Activated CD4-positive, CD25-positive, alpha-beta regulatory T cell treated with anti-CD3 and anti-CD28 coated beads, Interleukin-2, amount 50 U/mL, for 16 hours (primary cell): ENCODE measurements around the gene MAPK8IP2.

Experiments
- DNase-seq: peaks from one replicate; pipeline ENCODE4 v3.0.0-alpha.2; 2020; ENCODE audit warnings: low read depth, low spot score

Gene MAPK8IP2

GRCh38 chr22:50575426-50575941, 25.1 kb upstream of the MAPK8IP2 start:
- no peak for DNase-seq

- DNase-seq = no peak
These were observed 24.5 kb upstream of the MAPK8IP2 start for GRCh38 chr22:50576070-50576469.

- DNase-seq = no peak
These were observed 23.5 kb upstream of the MAPK8IP2 start for GRCh38 chr22:50576806-50577696.

GRCh38 chr22:50577697-50577986, 23.0 kb upstream of the MAPK8IP2 start:
- no peak for DNase-seq

- DNase-seq = no peak
These were observed 22.4 kb upstream of the MAPK8IP2 start, which contains the start of gene CPT1B for GRCh38 chr22:50577987-50578775. Gene CPT1B, minus strand, starts transcription at chr22:50578427. Its CDS starts 512 bp downstream, at chr22:50577915.

- no peak for DNase-seq
These were observed 21.8 kb upstream of the MAPK8IP2 start for GRCh38 chr22:50578776-50579310.

- no peak for DNase-seq
These were observed 20.8 kb upstream of the MAPK8IP2 start for GRCh38 chr22:50579752-50580151.

GRCh38 chr22:50581031-50581949, 19.3 kb upstream of the MAPK8IP2 start:
- no peak for DNase-seq

- no peak for DNase-seq
These were observed 18.6 kb upstream of the MAPK8IP2 start for GRCh38 chr22:50581950-50582492.

GRCh38 chr22:50582493-50583293, 17.9 kb upstream of the MAPK8IP2 start, which contains the start of gene CHKB:
Gene CHKB, minus strand, starts transcription at chr22:50582849. Its CDS starts 68 bp downstream, at chr22:50582781.
- peak; percentile 97 for DNase-seq

- DNase-seq = no peak
These were observed 17.2 kb upstream of the MAPK8IP2 start for GRCh38 chr22:50583294-50583861.

- no peak for DNase-seq
These were observed 16.2 kb upstream of the MAPK8IP2 start for GRCh38 chr22:50584106-50585096.

GRCh38 chr22:50585238-50585637, 15.4 kb upstream of the MAPK8IP2 start:
- DNase-seq = no peak

GRCh38 chr22:50585781-50586180, 14.8 kb upstream of the MAPK8IP2 start:
- DNase-seq = no peak

- no peak for DNase-seq
These were observed 14.2 kb upstream of the MAPK8IP2 start for GRCh38 chr22:50586416-50586815.

- DNase-seq = no peak
These were observed 13.2 kb upstream of the MAPK8IP2 start for GRCh38 chr22:50587407-50587806.

GRCh38 chr22:50595189-50595588, 5.4 kb upstream of the MAPK8IP2 start:
- DNase-seq = no peak

- DNase-seq = no peak
These were observed 3.5 kb upstream of the MAPK8IP2 start for GRCh38 chr22:50597097-50597496.
